HepG2 (cell line): ENCODE measurements around the gene SALL4. TPM values are rescaled to one million over a fixed set of nuclear protein-coding genes. Genes with fewer than 3 reads are reported as not detected.
A peak's percentile ranks its signal among the peaks of the same experiment; 100 is the strongest.

Experiments used
- ATF4 ChIP-seq, 2 experiments: fragments of 450-650 bp in 1 of 2; sonication (generic) in 1 of 2; formaldehyde crosslinking; IDR thresholded peaks; 2 replicates each; pipeline versions ENCODE4 v1.5.0 to v1.8.0; 2020 to 2022; ENCODE audit warnings: mild to moderate bottlenecking in 1 of 2, missing genetic modification reagents in 1 of 2
- BCL3 ChIP-seq: sonication (generic); formaldehyde crosslinking; IDR thresholded peaks from 2 replicates; pipeline ENCODE4 v1.5.1; 2020; ENCODE audit warnings: mild to moderate bottlenecking, missing genetic modification reagents, moderate library complexity
- GATAD1 ChIP-seq: IDR thresholded peaks from 2 replicates; pipeline ENCODE4 v1.6.1; 2016; ENCODE audit warnings: missing genetic modification reagents, missing compliant biosample characterization
- HOXA3 ChIP-seq: sonication (generic); formaldehyde crosslinking; IDR thresholded peaks from 2 replicates; pipeline ENCODE4 v1.5.0; 2020; ENCODE audit warnings: missing genetic modification reagents
- KLF13 ChIP-seq: sonication (generic); formaldehyde crosslinking; IDR thresholded peaks from 2 replicates; pipeline ENCODE4 v1.4.0; 2020; ENCODE audit warnings: mild to moderate bottlenecking, missing genetic modification reagents
- NR2F2 ChIP-seq: IDR thresholded peaks from 2 replicates; pipeline ENCODE4 v1.6.1; 2012; ENCODE audit warnings: low read depth, inconsistent platforms, borderline replicate concordance
- PAWR ChIP-seq: sonication (generic); formaldehyde crosslinking; IDR thresholded peaks from 2 replicates; pipeline ENCODE4 v1.4.0; 2020; ENCODE audit warnings: missing genetic modification reagents, mild to moderate bottlenecking, borderline replicate concordance
- PHF21A ChIP-seq: sonication (generic); formaldehyde crosslinking; IDR thresholded peaks from 2 replicates; pipeline ENCODE4 v1.5.0; 2020; ENCODE audit warnings: mild to moderate bottlenecking, missing genetic modification reagents
- REL ChIP-seq: sonication (generic); formaldehyde crosslinking; conservative IDR thresholded peaks from 2 replicates; pipeline ENCODE4 v1.8.0; 2022; ENCODE audit warnings: mild to moderate bottlenecking, missing genetic modification reagents, moderate library complexity
- RNF219 ChIP-seq: sonication (generic); formaldehyde crosslinking; IDR thresholded peaks from 2 replicates; pipeline ENCODE4 v1.5.0; 2020; ENCODE audit warnings: mild to moderate bottlenecking, missing genetic modification reagents
- SRF ChIP-seq: IDR thresholded peaks from 2 replicates; pipeline ENCODE4 v1.6.1; 2011; ENCODE audit warnings: mild to moderate bottlenecking, low read depth, low read length, moderate library complexity
- ZBTB2 ChIP-seq: sonication (generic); formaldehyde crosslinking; IDR thresholded peaks from 2 replicates; pipeline ENCODE4 v1.8.0; 2022; ENCODE audit warnings: low read depth, missing genetic modification reagents
- ZBTB38 ChIP-seq: sonication (generic); formaldehyde crosslinking; IDR thresholded peaks from 2 replicates; pipeline ENCODE4 v1.5.1; 2020; ENCODE audit warnings: mild to moderate bottlenecking, missing genetic modification reagents
- ZNF143 ChIP-seq: sonication (generic); formaldehyde crosslinking; IDR thresholded peaks from 2 replicates; pipeline ENCODE4 v1.4.0; 2020; ENCODE audit warnings: missing genetic modification reagents
- ZNF24 ChIP-seq: fragments of 450-650 bp; IDR thresholded peaks from 2 replicates; pipeline ENCODE4 v1.6.1; 2017; ENCODE audit warnings: antibody characterized with exemption, mild to moderate bottlenecking
- ZNF362 ChIP-seq: sonication (generic); formaldehyde crosslinking; IDR thresholded peaks from 2 replicates; pipeline ENCODE4 v1.4.0; 2020; ENCODE audit warnings: missing genetic modification reagents, mild to moderate bottlenecking, borderline replicate concordance
- ZNF441 ChIP-seq: sonication (generic); formaldehyde crosslinking; IDR thresholded peaks from 2 replicates; pipeline ENCODE4 v1.7.0; 2021; ENCODE audit warnings: missing genetic modification reagents, borderline replicate concordance
- ZNF577 ChIP-seq: sonication (generic); formaldehyde crosslinking; IDR thresholded peaks from 2 replicates; pipeline ENCODE4 v1.4.0; 2020; ENCODE audit warnings: mild to moderate bottlenecking, low read depth, missing genetic modification reagents, borderline replicate concordance
- ZNF614 ChIP-seq: IDR thresholded peaks from 2 replicates; pipeline ENCODE4 v1.6.1; 2018; ENCODE audit warnings: missing biosample characterization, missing genetic modification reagents, inconsistent platforms, borderline replicate concordance
- ZNF619 ChIP-seq: sonication (generic); formaldehyde crosslinking; IDR thresholded peaks from 2 replicates; pipeline ENCODE4 v1.4.0; 2020; ENCODE audit warnings: mild to moderate bottlenecking, missing genetic modification reagents
- ZNF674 ChIP-seq: sonication (generic); formaldehyde crosslinking; IDR thresholded peaks from 2 replicates; pipeline ENCODE4 v1.5.0; 2020; ENCODE audit warnings: low read depth, mild to moderate bottlenecking, missing genetic modification reagents
- ZNF709 ChIP-seq: sonication (generic); formaldehyde crosslinking; IDR thresholded peaks from 2 replicates; pipeline ENCODE4 v1.5.0; 2020; ENCODE audit warnings: mild to moderate bottlenecking, missing genetic modification reagents
- ZSCAN22 ChIP-seq: sonication (generic); formaldehyde crosslinking; IDR thresholded peaks from 2 replicates; pipeline ENCODE4 v1.4.0; 2020; ENCODE audit warnings: mild to moderate bottlenecking, missing genetic modification reagents
- polyA plus RNA-seq, 8 experiments: library from polyadenylated mRNA; depleted of rRNA in 3 of 8; stranded (reverse) in 7 of 8; unstranded in 1 of 8; fragments of >200 nt; fragmentation: Illumina TruSeq in 4 of 8; extraction: Trizol in 4 of 8; gene quantifications; 2 replicates each; pipeline versions ENCODE4 v1.2.1 to v1.2.3, GENCODE V29; 2011 to 2016; ENCODE audit warnings: low read depth in 4 of 8, missing spikeins in 1 of 8, mixed read lengths in 1 of 8; ENCODE audit not compliant: insufficient read depth in 1 of 8
- total RNA-seq, 5 experiments: library from RNA; depleted of rRNA; stranded (reverse); fragments of >200 nt; fragmentation: Illumina TruSeq; extraction: Trizol; gene quantifications; 2 replicates each; pipeline ENCODE4 v1.2.3, GENCODE V29; 2016; ENCODE audit warnings: low read depth in 1 of 5

SALL4 gene
- total and polyA plus RNA-seq, 2 of the 13 experiments (the other 11 are each of a cell fraction or from before 2014, with no cell fraction given) = 0.33 to 1.8 TPM

- TF ChIP-seq ZNF362 (CRISPR knock-in tag) (no peak), NR2F2 (no peak), KLF13 (CRISPR knock-in tag) (no peak), ZNF614 (CRISPR knock-in tag) (no peak), PAWR (CRISPR knock-in tag) (no peak), ZNF577 (CRISPR knock-in tag) (no peak), BCL3 (CRISPR knock-in tag) (no peak), ZNF674 (CRISPR knock-in tag) (no peak), ZBTB38 (0 out of 2 replicates have a peak, but pooled peaks have one; percentile 6), ZNF619 (CRISPR knock-in tag) (no peak), ZNF143 (CRISPR knock-in tag) (peak; percentile 77), SRF (no peak), ZSCAN22 (CRISPR knock-in tag) (no peak), ATF4 (CRISPR knock-in tag; IDR thresholded peaks at IDR 0.05) (no peak), GATAD1 (CRISPR knock-in tag) (no peak), RNF219 (CRISPR knock-in tag) (no peak), ZNF709 (CRISPR knock-in tag) (no peak), ZNF24 (no peak), ZNF441 (CRISPR knock-in tag) (no peak), REL (CRISPR knock-in tag) (no peak), PHF21A (CRISPR knock-in tag) (peak; percentile 47; the same call in 1 of the 2 replicates), ZBTB2 (no peak), HOXA3 (CRISPR knock-in tag) (peak; percentile 16; the same call in 1 of the 2 replicates)
These were observed at the start of gene SALL4 (continued) for GRCh38 chr20:51802170-51802751.
